ENCODE data around the gene SLIRP.

DNA sequence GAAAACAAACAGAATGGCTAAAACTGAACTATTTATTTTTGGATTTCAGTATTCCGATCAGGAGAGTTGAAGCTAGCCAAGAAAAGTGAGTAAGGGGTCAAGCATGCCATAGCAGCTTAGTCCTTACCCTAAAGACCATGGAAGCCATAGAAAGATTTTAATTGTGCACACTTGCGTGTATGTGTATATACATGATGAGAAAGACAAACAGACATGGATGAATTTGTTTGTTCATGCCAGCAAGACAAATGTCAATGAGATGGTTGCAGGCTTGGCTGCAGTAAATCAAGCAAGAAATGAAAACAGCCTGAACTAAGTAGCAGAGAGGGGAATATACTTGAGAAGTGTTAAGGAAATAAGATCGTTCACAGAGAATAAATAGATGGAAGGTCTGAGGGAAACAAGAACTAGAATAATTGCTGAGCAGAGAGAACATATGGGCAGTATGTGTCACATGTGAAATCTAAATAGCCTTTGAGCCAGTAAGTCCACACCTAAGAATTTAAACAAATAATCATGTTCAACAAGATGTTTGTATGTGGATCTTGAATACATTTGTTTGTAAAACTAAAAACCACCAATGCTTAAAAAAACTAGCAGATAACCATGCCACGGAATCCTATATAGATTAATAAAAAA is 38.3 kb downstream of the SLIRP start:
- TF ChIP-seq, protein P1, sequence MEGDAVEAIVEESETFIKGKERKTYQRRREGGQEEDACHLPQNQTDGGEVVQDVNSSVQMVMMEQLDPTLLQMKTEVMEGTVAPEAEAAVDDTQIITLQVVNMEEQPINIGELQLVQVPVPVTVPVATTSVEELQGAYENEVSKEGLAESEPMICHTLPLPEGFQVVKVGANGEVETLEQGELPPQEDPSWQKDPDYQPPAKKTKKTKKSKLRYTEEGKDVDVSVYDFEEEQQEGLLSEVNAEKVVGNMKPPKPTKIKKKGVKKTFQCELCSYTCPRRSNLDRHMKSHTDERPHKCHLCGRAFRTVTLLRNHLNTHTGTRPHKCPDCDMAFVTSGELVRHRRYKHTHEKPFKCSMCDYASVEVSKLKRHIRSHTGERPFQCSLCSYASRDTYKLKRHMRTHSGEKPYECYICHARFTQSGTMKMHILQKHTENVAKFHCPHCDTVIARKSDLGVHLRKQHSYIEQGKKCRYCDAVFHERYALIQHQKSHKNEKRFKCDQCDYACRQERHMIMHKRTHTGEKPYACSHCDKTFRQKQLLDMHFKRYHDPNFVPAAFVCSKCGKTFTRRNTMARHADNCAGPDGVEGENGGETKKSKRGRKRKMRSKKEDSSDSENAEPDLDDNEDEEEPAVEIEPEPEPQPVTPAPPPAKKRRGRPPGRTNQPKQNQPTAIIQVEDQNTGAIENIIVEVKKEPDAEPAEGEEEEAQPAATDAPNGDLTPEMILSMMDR (IDR thresholded peaks at IDR 0.05; ENCODE audit: insufficient read depth, low read length, poor library complexity, severe bottlenecking), result no peak
- no peak for TF ChIP-seq EZH2phosphoT487 (conservative IDR thresholded peaks at IDR 0.05; ENCODE audit: low read length)

All from SU-DHL-6 (cell line).